ENCODE measurements around the gene GNAI3.

GNAI3 gene

GRCh38 chr1:109548321-109549267, at the start of gene GNAI3:
TSS of gene GNAI3 (plus strand) at chr1:109548615. CDS start at chr1:109548721, 106 bp downstream.
- DNase-seq: peak; percentile 94

- DNase-seq: no peak
Observed at GRCh38 chr1:109499081-109499480, 49.3 kb upstream of the GNAI3 start.

GRCh38 chr1:109499661-109500536, 48.5 kb upstream of the GNAI3 start:
- peak; percentile 31 for DNase-seq

GRCh38 chr1:109500941-109501381, 47.5 kb upstream of the GNAI3 start:
- peak; percentile 62 for DNase-seq

- DNase-seq: no peak
Observed at GRCh38 chr1:109501644-109502363, 46.6 kb upstream of the GNAI3 start.

GRCh38 chr1:109502364-109502851, 46.0 kb upstream of the GNAI3 start:
- DNase-seq: no peak

- no peak for DNase-seq
Observed at GRCh38 chr1:109503935-109504334, 44.5 kb upstream of the GNAI3 start.

GRCh38 chr1:109504974-109505373, 43.4 kb upstream of the GNAI3 start:
- DNase-seq: no peak

- no peak for DNase-seq
Observed at GRCh38 chr1:109508001-109508872, 40.2 kb upstream of the GNAI3 start.

- DNase-seq: no peak
Observed at GRCh38 chr1:109508873-109509175, 39.6 kb upstream of the GNAI3 start.

GRCh38 chr1:109509176-109510134, 39.0 kb upstream of the GNAI3 start, which contains the start of gene AMIGO1:
TSS of gene AMIGO1 (minus strand) at chr1:109509727. CDS start at chr1:109508912, 815 bp downstream.
- DNase-seq: peak; percentile 30

- no peak for DNase-seq
Observed at GRCh38 chr1:109513110-109513710, 35.2 kb upstream of the GNAI3 start.

- no peak for DNase-seq
Observed at GRCh38 chr1:109514846-109515245, 33.6 kb upstream of the GNAI3 start.

- DNase-seq: peak; percentile 65
Observed at GRCh38 chr1:109516872-109517271, 31.5 kb upstream of the GNAI3 start.

- DNase-seq: no peak
Observed at GRCh38 chr1:109517337-109517736, 31.1 kb upstream of the GNAI3 start.

GRCh38 chr1:109521002-109521951, 27.1 kb upstream of the GNAI3 start:
- DNase-seq: no peak

- DNase-seq: no peak
Observed at GRCh38 chr1:109522026-109522425, 26.4 kb upstream of the GNAI3 start.

- peak; percentile 34 for DNase-seq
Observed at GRCh38 chr1:109523706-109524105, 24.7 kb upstream of the GNAI3 start.

All from fibroblast of upper back skin (primary cell).